Adipocyte (in vitro differentiated cells): Measurements from ENCODE around the gene GXYLT2.

ENCODE experiments used
- DNase-seq: peaks from one replicate; pipeline ENCODE4 v3.0.0-alpha.2; 2015; ENCODE audit warnings: low read depth
- H3K27me3 ChIP-seq: replicated peaks from 2 replicates; pipeline ENCODE4 v1.7.0; 2013; ENCODE audit warnings: mild to moderate bottlenecking, low read length, moderate library complexity; ENCODE audit not compliant: control insufficient read depth, insufficient read depth
- H3K36me3 ChIP-seq: 2 replicates; pipeline ENCODE4 v1.7.0; 2013; ENCODE audit warnings: low read length, mild to moderate bottlenecking, moderate library complexity; ENCODE audit not compliant: control insufficient read depth, insufficient read depth, severe bottlenecking
- H3K4me1 ChIP-seq: 2 replicates; pipeline ENCODE4 v1.7.0; 2013; ENCODE audit warnings: mild to moderate bottlenecking, low read length, moderate library complexity; ENCODE audit not compliant: control insufficient read depth, insufficient read depth
- H3K4me3 ChIP-seq: 2 replicates; pipeline ENCODE4 v1.7.0; 2013; ENCODE audit warnings: mild to moderate bottlenecking, low read length, moderate library complexity
- H3K9ac ChIP-seq: 2 replicates; pipeline ENCODE4 v1.7.0; 2013; ENCODE audit warnings: mild to moderate bottlenecking, low read length, moderate library complexity
- H3K9me3 ChIP-seq: 2 replicates; pipeline ENCODE4 v1.7.0; 2013; ENCODE audit warnings: mild to moderate bottlenecking, low read length, moderate library complexity; ENCODE audit not compliant: control insufficient read depth

The GXYLT2 gene

DNA sequence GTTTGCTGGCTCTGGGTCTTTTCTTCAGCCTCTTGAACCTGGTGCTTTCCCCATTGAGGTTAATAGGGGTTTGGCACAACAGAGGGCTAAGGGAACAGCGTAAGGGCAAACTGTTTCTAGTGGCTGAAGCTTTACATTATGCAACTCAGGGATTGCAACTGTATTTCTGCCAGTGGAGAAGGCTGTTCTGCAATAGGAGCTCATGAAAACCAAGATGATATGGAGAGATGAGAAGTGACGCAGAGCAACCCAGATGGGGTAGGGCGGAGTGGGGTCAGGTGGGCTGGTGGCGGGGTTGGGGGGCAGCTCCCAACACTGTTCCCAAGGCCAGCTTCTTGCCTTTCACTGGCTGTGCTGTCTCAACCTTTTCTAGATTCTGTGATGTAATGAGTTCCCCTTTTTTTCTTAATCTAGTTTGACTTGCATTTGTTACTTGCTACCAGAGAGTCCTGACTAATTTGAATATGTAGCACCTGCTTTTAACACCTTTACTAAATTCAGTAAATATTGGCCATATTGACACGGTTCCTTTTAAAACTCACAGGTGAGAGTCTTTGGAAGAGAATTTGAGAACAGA lies 7.2 kb downstream of the GXYLT2 start:
- H3K27me3 ChIP-seq, result no peaks in the 10 kb centered on the region
- H3K36me3 ChIP-seq, result no peaks in the 10 kb centered on the region
- H3K9ac ChIP-seq, result no peak overlapping the region
- no peak overlapping the region for H3K4me3 ChIP-seq
- no peaks in the 10 kb centered on the region for H3K9me3 ChIP-seq
- H3K4me1 ChIP-seq, result peaks cover 39% of the 10 kb centered on the region
- DNase-seq, result peak; percentile 9

DNA sequence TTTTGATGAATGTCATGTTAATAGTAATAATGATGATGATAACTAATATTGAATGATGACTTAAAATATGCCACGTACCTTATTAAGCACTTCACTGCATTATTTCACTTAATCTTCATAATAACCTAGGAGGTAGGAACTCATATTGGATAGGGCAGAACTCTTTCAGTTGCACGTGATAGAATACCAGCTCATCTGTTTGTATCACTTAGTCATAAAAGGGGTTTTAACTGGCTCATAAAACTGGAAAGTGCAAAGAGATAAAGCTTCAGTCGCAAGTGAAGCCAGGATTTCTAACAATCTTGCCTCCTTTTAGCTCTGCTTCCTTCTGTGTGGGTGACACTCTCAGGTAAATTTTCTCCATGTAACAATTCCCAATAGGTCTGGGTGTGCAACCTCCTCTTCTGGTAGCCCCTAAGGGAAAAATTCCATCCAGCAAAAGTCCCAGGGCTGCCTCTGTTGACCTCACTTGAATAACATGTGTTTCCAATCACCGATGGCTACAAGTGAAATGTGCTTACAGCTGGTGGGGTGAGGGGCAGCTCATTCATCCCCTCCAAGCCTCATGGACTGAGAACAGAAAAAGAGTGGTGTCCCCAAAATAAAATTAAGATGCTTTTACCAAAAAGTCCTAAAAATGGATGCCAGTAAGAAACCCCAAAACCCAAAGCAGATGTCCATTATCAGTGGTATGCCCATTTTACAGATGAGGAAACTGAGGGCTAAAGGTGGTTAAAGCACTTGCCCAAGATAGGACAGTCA lies 9.3 kb downstream of the GXYLT2 start:
- H3K27me3 ChIP-seq, result no peaks in the 10 kb centered on the region
- peak; percentile 67 for DNase-seq
- H3K9me3 ChIP-seq, result no peaks in the 10 kb centered on the region
- peaks cover 20% of the 10 kb centered on the region for H3K4me1 ChIP-seq
- no peak overlapping the region for H3K9ac ChIP-seq
- H3K36me3 ChIP-seq, result no peaks in the 10 kb centered on the region
- no peak overlapping the region for H3K4me3 ChIP-seq

- Histone ChIP-seq H3K9ac (no peak overlapping the region), H3K4me3 (no peak overlapping the region), H3K36me3 (no peaks in the 10 kb centered on the region), H3K4me1 (peaks cover 15% of the 10 kb centered on the region), H3K9me3 (no peaks in the 10 kb centered on the region), H3K27me3 (no peaks in the 10 kb centered on the region)
- DNase-seq, result no peak
Observed at GRCh38 chr3:72897758-72898007, 9.8 kb downstream of the GXYLT2 start.

- Histone ChIP-seq H3K9ac (no peak overlapping the region), H3K36me3 (no peaks in the 10 kb centered on the region), H3K9me3 (no peaks in the 10 kb centered on the region), H3K4me3 (no peak overlapping the region), H3K4me1 (peaks cover 5% of the 10 kb centered on the region), H3K27me3 (no peaks in the 10 kb centered on the region)
- no peak for DNase-seq
Observed at GRCh38 chr3:72899349-72899765, 11.5 kb downstream of the GXYLT2 start.

- DNase-seq, result no peak
- H3K4me1 ChIP-seq, result no peaks in the 10 kb centered on the region
- H3K36me3 ChIP-seq, result no peaks in the 10 kb centered on the region
- H3K27me3 ChIP-seq, result no peaks in the 10 kb centered on the region
- H3K9ac ChIP-seq, result no peak overlapping the region
- H3K4me3 ChIP-seq, result no peak overlapping the region
- no peaks in the 10 kb centered on the region for H3K9me3 ChIP-seq
Observed at GRCh38 chr3:72900048-72900447, 12.2 kb downstream of the GXYLT2 start.

DNA sequence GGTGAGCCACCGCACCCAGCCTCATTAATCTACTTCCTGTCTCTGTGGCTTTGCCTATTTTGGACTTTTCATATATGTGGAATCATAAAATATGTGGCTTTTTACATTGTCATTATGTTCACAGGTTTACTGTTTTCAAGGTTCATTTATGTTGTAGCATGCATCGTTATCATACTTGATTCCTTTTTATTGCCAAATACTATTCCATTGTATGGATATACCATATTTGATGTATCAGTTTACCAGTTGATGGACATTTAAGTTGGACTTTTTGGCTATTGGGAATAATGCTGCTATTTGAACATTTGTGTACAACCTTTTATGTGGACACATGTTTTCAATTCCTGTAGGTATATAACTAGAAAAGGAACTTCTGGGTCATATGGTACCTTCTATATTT lies 14.0 kb downstream of the GXYLT2 start:
- H3K4me1 ChIP-seq, result peaks cover 4% of the 10 kb centered on the region
- H3K9ac ChIP-seq, result no peak overlapping the region
- H3K36me3 ChIP-seq, result no peaks in the 10 kb centered on the region
- H3K9me3 ChIP-seq, result no peaks in the 10 kb centered on the region
- no peak for DNase-seq
- no peaks in the 10 kb centered on the region for H3K27me3 ChIP-seq
- no peak overlapping the region for H3K4me3 ChIP-seq

GRCh38 chr3:72903004-72903403 lies 15.2 kb downstream of the GXYLT2 start:
- peak; percentile 81 for DNase-seq
- H3K4me3 ChIP-seq, result no peak overlapping the region
- H3K27me3 ChIP-seq, result no peaks in the 10 kb centered on the region
- no peak overlapping the region for H3K9ac ChIP-seq
- peaks cover 15% of the 10 kb centered on the region for H3K4me1 ChIP-seq
- no peaks in the 10 kb centered on the region for H3K36me3 ChIP-seq
- H3K9me3 ChIP-seq, result no peaks in the 10 kb centered on the region

GRCh38 chr3:72904163-72904562 lies 16.3 kb downstream of the GXYLT2 start:
- H3K9me3 ChIP-seq, result no peaks in the 10 kb centered on the region
- H3K27me3 ChIP-seq, result no peaks in the 10 kb centered on the region
- DNase-seq, result no peak
- peaks cover 21% of the 10 kb centered on the region for H3K4me1 ChIP-seq
- no peak overlapping the region for H3K4me3 ChIP-seq
- no peak overlapping the region for H3K9ac ChIP-seq
- no peaks in the 10 kb centered on the region for H3K36me3 ChIP-seq

DNA sequence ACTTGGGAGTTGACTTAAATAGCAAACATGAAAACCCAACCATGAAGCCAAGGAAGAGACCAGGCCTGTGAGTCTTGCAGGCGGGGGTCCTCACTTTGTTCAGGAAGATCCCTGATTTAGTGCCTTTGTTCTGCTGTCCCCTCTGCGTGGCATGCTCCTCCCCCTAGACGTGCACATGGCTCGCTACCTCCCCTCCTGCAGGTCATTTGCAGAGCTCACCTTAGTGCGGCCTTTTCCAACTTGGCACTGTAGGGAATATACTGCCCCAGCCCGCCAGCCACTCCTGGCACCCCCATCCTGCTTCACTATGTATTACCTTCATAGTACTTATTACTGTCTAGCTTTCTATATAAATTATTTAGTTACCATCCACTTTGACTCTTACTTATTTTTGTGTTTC lies 18.3 kb downstream of the GXYLT2 start:
- DNase-seq, result no peak
- H3K9me3 ChIP-seq, result no peaks in the 10 kb centered on the region
- no peaks in the 10 kb centered on the region for H3K36me3 ChIP-seq
- no peak overlapping the region for H3K9ac ChIP-seq
- H3K4me3 ChIP-seq, result no peak overlapping the region
- peaks cover 21% of the 10 kb centered on the region for H3K4me1 ChIP-seq
- no peaks in the 10 kb centered on the region for H3K27me3 ChIP-seq

DNA sequence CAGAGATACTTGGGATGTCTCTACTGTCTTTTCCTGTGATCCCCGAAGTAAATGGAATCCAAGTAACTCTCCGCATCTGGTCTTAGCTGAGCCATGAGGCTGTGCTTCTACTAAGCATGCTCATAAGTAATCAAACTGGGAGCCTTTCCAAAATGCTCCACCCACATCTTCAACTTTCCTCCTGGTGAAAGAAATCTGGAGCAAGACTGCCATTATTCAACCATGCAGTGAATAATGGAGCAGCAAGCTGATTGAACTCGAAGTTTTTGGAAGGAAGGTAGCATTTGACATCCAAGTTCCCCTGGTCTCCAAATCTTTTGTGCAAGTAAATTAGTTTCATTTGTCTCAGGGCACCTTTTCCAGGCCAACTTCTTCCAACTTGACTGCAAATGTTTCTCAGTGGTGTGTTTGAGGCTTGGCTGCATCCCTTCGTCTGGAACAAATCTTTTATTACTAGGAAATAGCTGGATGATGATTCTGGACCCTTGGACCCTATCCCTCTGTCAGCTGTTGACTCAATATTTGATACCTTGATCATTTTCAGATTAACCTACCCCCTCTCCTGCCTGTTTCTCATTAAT lies 19.4 kb downstream of the GXYLT2 start:
- peak overlapping the region; percentile 53 for H3K4me3 ChIP-seq
- no peaks in the 10 kb centered on the region for H3K36me3 ChIP-seq
- H3K27me3 ChIP-seq, result no peaks in the 10 kb centered on the region
- DNase-seq, result peak; percentile 80
- H3K9ac ChIP-seq, result peak overlapping the region; percentile 17
- H3K9me3 ChIP-seq, result no peaks in the 10 kb centered on the region
- H3K4me1 ChIP-seq, result peaks cover 21% of the 10 kb centered on the region

DNA sequence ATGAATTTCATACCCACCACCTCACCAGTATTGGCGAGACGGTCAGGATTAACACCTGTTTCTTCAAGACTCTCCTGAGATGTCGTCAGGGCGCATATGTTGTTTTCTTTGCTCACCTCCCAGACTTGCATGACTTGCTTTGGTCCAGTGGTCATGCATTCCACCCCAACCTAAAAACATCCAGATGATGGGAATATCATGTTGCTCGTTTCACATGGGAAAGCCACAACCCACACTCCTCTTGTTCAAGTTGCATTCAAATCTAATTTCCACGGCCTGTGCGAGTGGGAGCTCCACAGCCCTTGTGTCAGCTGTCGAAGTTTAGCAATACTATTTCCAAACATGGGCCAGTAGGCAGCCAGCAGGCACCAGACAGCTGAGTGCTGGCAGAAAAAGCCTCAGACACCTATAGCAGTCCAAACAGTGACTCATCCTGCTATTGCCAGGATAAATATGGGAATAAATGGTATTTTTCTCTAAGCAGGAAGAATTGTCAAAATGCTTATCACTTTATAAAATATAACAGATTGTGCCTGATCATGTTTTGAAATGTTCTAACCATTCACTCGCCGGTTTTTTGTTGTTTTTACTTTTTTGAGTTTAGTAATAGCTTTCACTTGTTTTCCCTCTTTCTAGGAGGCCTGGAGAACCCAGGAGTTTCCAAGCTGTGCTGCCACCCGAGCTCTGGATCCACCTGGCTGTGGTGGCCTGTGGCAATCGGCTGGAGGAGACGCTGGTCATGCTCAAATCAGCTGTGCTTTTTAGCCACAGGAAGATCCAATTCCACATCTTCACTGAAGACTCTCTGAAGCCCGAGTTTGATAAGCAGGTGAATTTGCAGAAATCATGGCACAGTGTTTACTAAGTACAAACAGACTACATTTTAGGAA lies 20.1 kb downstream of the GXYLT2 start:
- Histone ChIP-seq H3K36me3 (no peaks in the 10 kb centered on the region), H3K4me3 (peak overlapping the region; percentile 53), H3K9ac (peak overlapping the region; percentile 17), H3K4me1 (peaks cover 21% of the 10 kb centered on the region), H3K27me3 (no peaks in the 10 kb centered on the region), H3K9me3 (no peaks in the 10 kb centered on the region)
- peak; percentile 96 for DNase-seq
